ENCODE data around the gene RAET1G.
"Not testable (repeated sequence)": the region's sequence is repeated elsewhere in the genome, so short reads cannot be mapped to it uniquely, and the experiment has no call there.

Gene RAET1G

DNA sequence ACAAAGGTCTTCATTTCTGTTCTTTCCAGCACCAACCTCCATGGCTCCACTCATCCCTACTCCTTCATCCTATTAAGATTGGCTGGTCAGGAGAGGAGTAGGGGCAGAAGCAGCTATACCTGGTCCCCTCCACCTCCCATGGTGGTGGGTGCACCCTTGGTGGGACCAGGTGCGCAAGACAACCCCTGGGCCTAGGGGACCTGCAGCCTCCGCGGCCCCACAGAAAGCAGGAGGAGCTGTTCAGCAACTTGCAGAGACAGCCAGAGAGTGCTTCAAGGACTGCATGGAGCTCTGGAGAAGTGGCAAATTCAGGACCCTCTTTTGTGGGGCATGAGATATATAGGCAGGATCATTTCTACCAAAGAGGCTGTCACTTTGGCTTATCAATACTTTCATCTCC is 28.7 kb upstream of the RAET1G start:
- Histone ChIP-seq H3K36me3 (ENCODE audit: insufficient read depth, low read length) (no peaks in the 10 kb centered on the region), H2AFZ (ENCODE audit: low read length, unreplicated experiment) (no peak overlapping the region), H3K4me1 (ENCODE audit: control insufficient read depth, insufficient read depth, low read length, unreplicated experiment) (no peaks in the 10 kb centered on the region), H3K27me3 (ENCODE audit: insufficient read depth, low read length) (peaks cover 48% of the 10 kb centered on the region), H3K79me2 (ENCODE audit: control insufficient read depth, insufficient read depth, low read length, unreplicated experiment) (no peaks in the 10 kb centered on the region), H3K27ac (ENCODE audit: low read depth, low read length) (no peak overlapping the region), H3K4me3 (ENCODE audit: low read depth, low read length) (no peak overlapping the region)

DNA sequence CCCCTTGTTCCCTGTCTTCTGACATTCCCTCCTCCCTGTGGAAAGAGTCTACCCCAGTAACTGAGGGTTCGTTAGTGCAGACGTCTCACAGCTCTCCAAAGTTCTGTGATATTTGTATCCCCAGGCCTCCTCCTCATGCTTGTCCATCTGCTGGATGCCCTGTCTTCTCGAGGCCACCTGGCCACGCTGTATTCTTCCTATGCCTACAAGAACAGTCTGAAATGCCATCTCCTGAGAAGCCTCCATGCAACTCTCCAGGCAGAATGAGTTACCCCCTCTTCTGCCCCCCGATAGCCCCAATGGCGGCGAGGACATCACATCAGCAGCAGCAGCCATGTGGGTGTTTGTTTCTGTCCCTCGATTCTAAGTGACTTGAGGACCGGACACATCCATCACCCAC is 28.2 kb upstream of the RAET1G start:
- no peak overlapping the region for H2AFZ ChIP-seq (ENCODE audit: low read length, unreplicated experiment)
- H3K4me1 ChIP-seq (ENCODE audit: control insufficient read depth, insufficient read depth, low read length, unreplicated experiment): no peaks in the 10 kb centered on the region
- H3K79me2 ChIP-seq (ENCODE audit: control insufficient read depth, insufficient read depth, low read length, unreplicated experiment): no peaks in the 10 kb centered on the region
- H3K27ac ChIP-seq (ENCODE audit: low read depth, low read length): no peak overlapping the region
- H3K36me3 ChIP-seq (ENCODE audit: insufficient read depth, low read length): no peaks in the 10 kb centered on the region
- peaks cover 45% of the 10 kb centered on the region for H3K27me3 ChIP-seq (ENCODE audit: insufficient read depth, low read length)
- H3K4me3 ChIP-seq (ENCODE audit: low read depth, low read length): no peak overlapping the region

DNA sequence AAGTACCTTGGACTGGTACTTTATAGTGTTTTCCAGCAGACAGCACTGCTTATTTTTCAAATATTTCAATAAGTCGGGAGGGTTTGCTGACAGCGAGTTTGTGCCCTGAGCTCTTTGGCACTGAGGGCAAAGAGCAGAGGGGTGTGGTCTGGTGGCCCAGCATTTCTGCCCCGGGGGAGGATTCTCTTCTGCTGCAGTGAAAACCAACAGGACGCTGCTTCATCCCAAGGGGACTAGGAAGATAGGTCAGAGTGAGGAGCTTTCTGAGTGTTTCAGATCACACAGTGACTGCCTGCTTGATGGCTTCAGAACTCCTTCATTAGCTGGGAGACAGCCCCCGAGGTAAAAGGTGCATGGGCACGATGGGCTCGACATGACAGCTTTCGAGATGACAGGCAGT is 27.5 kb upstream of the RAET1G start:
- Histone ChIP-seq H3K27me3 (ENCODE audit: insufficient read depth, low read length) (peaks cover 38% of the 10 kb centered on the region), H3K79me2 (ENCODE audit: control insufficient read depth, insufficient read depth, low read length, unreplicated experiment) (no peaks in the 10 kb centered on the region), H3K36me3 (ENCODE audit: insufficient read depth, low read length) (no peaks in the 10 kb centered on the region), H3K4me3 (ENCODE audit: low read depth, low read length) (no peak overlapping the region), H3K4me1 (ENCODE audit: control insufficient read depth, insufficient read depth, low read length, unreplicated experiment) (no peaks in the 10 kb centered on the region), H3K27ac (ENCODE audit: low read depth, low read length) (no peak overlapping the region), H2AFZ (ENCODE audit: low read length, unreplicated experiment) (no peak overlapping the region)

DNA sequence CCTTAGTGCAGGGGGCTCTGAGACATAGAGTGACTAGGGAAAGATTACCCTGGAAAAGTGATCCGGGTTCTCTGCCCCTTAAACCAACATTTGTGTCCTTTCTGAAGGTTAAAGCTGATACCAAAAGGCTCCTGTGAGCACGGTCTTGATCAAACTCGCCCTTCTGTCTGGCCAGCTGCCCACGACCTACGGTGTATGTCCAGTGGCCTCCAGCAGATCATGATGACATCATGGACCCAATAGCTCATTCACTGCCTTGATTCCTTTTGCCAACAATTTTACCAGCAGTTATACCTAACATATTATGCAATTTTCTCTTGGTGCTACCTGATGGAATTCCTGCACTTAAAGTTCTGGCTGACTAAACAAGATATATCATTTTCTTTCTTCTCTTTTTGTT is 25.7 kb upstream of the RAET1G start:
- Histone ChIP-seq H3K27me3 (ENCODE audit: insufficient read depth, low read length) (peaks cover 33% of the 10 kb centered on the region), H3K79me2 (ENCODE audit: control insufficient read depth, insufficient read depth, low read length, unreplicated experiment) (no peaks in the 10 kb centered on the region), H2AFZ (ENCODE audit: low read length, unreplicated experiment) (no peak overlapping the region), H3K4me3 (ENCODE audit: low read depth, low read length) (no peak overlapping the region), H3K4me1 (ENCODE audit: control insufficient read depth, insufficient read depth, low read length, unreplicated experiment) (no peaks in the 10 kb centered on the region), H3K27ac (ENCODE audit: low read depth, low read length) (no peak overlapping the region), H3K36me3 (ENCODE audit: insufficient read depth, low read length) (no peaks in the 10 kb centered on the region)

DNA sequence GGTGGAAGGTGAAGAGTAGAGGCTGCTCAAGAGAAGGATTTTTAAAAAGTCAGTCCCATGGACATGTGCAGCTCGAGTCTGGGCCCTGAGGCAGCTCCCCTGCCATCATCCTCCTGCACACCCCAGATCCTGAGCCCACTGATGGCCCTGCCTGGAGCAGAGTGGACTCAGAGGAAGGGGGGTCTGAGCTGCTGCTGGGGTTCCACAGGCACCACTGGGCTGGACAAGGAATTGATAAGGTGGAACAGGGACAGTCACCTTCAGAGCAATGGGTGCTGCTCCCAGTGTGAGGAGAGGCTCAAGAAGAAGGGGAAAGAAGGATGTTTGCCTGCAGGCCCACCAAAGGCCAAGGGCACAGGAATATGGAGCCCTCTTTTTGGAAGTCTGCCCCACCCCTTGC is 25.1 kb upstream of the RAET1G start:
- H3K27ac ChIP-seq (ENCODE audit: low read depth, low read length): no peak overlapping the region
- H3K79me2 ChIP-seq (ENCODE audit: control insufficient read depth, insufficient read depth, low read length, unreplicated experiment): no peaks in the 10 kb centered on the region
- H3K4me1 ChIP-seq (ENCODE audit: control insufficient read depth, insufficient read depth, low read length, unreplicated experiment): no peaks in the 10 kb centered on the region
- no peak overlapping the region for H2AFZ ChIP-seq (ENCODE audit: low read length, unreplicated experiment)
- no peaks in the 10 kb centered on the region for H3K36me3 ChIP-seq (ENCODE audit: insufficient read depth, low read length)
- H3K27me3 ChIP-seq (ENCODE audit: insufficient read depth, low read length): peaks cover 27% of the 10 kb centered on the region
- no peak overlapping the region for H3K4me3 ChIP-seq (ENCODE audit: low read depth, low read length)

DNA sequence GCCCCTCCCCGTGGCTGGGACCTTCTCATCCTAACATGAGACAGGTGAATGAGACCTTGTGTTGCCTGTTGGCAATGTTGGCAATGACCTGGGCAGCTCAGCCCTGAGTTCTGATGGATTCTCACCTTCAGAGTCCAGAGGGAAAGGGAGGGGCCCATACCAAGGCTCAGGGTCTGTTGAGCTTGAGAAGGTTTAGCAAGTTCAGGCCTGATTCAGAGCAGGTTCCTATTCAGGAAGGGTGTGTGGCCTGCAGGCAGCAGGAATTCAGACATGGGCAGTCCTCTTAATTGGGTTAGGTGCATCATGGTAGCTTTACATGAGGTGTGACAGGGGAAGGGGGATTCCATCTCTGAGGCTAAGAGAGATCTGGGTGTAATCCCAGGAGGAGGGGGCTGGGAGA is 24.6 kb upstream of the RAET1G start:
- not testable (repeated sequence) for H2AFZ ChIP-seq (ENCODE audit: low read length, unreplicated experiment); H3K79me2 ChIP-seq (ENCODE audit: control insufficient read depth, insufficient read depth, low read length, unreplicated experiment); H3K4me3 ChIP-seq (ENCODE audit: low read depth, low read length); H3K27ac ChIP-seq (ENCODE audit: low read depth, low read length); H3K4me1 ChIP-seq (ENCODE audit: control insufficient read depth, insufficient read depth, low read length, unreplicated experiment); H3K36me3 ChIP-seq (ENCODE audit: insufficient read depth, low read length)
- H3K27me3 ChIP-seq (ENCODE audit: insufficient read depth, low read length): peaks cover 22% of the 10 kb centered on the region

DNA sequence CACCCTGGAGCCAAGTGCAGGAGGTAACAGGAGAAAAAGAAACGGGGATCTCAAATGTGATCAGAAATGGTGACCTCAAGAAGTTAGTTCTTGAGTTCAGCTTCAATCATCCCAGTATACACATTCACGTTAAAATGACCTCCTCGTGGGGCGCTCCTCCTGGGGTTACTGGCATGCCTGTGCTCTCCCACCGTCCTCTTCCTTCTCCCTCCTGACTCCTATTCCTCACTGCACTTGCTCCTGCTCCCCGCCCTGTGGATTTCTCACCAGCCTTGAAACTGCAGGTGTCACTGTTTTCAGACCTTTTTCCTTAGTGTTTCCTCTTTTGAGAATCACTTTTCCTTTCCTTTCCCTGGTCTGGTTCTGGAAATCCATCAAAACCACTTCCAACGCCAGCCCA is 23.7 kb upstream of the RAET1G start:
- not testable (repeated sequence) for H3K27ac ChIP-seq (ENCODE audit: low read depth, low read length); H3K79me2 ChIP-seq (ENCODE audit: control insufficient read depth, insufficient read depth, low read length, unreplicated experiment); H3K4me1 ChIP-seq (ENCODE audit: control insufficient read depth, insufficient read depth, low read length, unreplicated experiment); H3K4me3 ChIP-seq (ENCODE audit: low read depth, low read length); H2AFZ ChIP-seq (ENCODE audit: low read length, unreplicated experiment); H3K36me3 ChIP-seq (ENCODE audit: insufficient read depth, low read length)
- peaks cover 13% of the 10 kb centered on the region for H3K27me3 ChIP-seq (ENCODE audit: insufficient read depth, low read length)

DNA sequence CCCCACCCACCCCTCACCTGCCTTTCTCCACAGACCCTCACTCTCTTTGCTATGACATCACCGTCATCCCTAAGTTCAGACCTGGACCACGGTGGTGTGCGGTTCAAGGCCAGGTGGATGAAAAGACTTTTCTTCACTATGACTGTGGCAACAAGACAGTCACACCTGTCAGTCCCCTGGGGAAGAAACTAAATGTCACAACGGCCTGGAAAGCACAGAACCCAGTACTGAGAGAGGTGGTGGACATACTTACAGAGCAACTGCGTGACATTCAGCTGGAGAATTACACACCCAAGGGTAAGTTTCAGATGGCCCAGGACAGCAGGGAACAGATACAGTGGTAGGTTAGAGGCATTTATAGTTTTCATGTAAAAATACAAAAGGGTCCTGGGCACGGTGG is 22.4 kb upstream of the RAET1G start:
- H3K27me3 ChIP-seq (ENCODE audit: insufficient read depth, low read length); H2AFZ ChIP-seq (ENCODE audit: low read length, unreplicated experiment); H3K4me3 ChIP-seq (ENCODE audit: low read depth, low read length): not testable (repeated sequence)

DNA sequence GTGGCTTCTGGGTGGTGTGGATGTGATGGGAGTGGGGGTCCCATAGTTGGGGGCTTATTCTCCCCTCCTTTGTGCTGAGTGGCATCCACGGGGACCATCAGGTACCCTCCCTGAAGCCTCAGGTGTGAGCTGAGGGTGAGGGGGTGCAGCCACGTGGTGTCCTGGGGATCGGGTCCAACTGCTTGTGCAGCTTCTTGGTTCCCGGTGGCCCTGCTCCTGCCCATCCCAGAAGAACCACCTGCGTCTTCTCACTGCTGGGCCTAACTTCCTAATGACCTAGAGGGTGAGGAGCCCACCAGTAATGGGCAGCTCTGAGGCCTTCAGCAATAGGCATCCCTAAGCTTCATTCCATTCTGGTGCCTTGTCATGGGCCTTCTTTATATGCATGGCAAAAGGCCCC is 20.4 kb upstream of the RAET1G start:
- not testable (repeated sequence) for H3K4me3 ChIP-seq (ENCODE audit: low read depth, low read length); H3K27ac ChIP-seq (ENCODE audit: low read depth, low read length); H3K36me3 ChIP-seq (ENCODE audit: insufficient read depth, low read length); H3K27me3 ChIP-seq (ENCODE audit: insufficient read depth, low read length); H3K79me2 ChIP-seq (ENCODE audit: control insufficient read depth, insufficient read depth, low read length, unreplicated experiment); H3K4me1 ChIP-seq (ENCODE audit: control insufficient read depth, insufficient read depth, low read length, unreplicated experiment); H2AFZ ChIP-seq (ENCODE audit: low read length, unreplicated experiment)

More for the DNA sequence above, 22.4 kb upstream of the RAET1G start:
- not testable (repeated sequence) for H3K4me1 ChIP-seq (ENCODE audit: control insufficient read depth, insufficient read depth, low read length, unreplicated experiment); H3K79me2 ChIP-seq (ENCODE audit: control insufficient read depth, insufficient read depth, low read length, unreplicated experiment); H3K27ac ChIP-seq (ENCODE audit: low read depth, low read length); H3K36me3 ChIP-seq (ENCODE audit: insufficient read depth, low read length)

DNA sequence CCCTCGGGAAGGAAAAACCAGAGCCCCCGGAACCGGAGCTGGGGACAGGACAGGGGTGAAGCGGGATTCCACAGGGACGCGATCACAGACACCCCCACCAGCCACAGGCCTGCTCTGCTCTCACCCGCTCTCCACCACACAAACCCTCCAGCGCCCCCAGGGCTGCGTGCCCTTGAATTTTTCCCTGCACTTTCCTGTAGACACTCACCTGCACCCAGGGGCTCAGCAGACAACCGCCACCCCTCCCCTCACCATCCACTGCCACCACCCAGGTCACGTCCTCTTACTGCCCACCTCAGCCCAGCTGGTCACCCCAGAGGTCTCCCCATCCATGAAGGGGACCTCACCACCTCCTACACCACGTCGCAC is 19.5 kb upstream of the RAET1G start:
- Histone ChIP-seq H3K27me3 (ENCODE audit: insufficient read depth, low read length) (peaks cover 12% of the 10 kb centered on the region), H3K79me2 (ENCODE audit: control insufficient read depth, insufficient read depth, low read length, unreplicated experiment) (no peaks in the 10 kb centered on the region), H2AFZ (ENCODE audit: low read length, unreplicated experiment) (peak overlapping the region; percentile 88), H3K27ac (ENCODE audit: low read depth, low read length) (no peak overlapping the region), H3K36me3 (ENCODE audit: insufficient read depth, low read length) (no peaks in the 10 kb centered on the region), H3K4me1 (ENCODE audit: control insufficient read depth, insufficient read depth, low read length, unreplicated experiment) (peaks cover 8% of the 10 kb centered on the region), H3K4me3 (ENCODE audit: low read depth, low read length) (peak overlapping the region; percentile 89)

DNA sequence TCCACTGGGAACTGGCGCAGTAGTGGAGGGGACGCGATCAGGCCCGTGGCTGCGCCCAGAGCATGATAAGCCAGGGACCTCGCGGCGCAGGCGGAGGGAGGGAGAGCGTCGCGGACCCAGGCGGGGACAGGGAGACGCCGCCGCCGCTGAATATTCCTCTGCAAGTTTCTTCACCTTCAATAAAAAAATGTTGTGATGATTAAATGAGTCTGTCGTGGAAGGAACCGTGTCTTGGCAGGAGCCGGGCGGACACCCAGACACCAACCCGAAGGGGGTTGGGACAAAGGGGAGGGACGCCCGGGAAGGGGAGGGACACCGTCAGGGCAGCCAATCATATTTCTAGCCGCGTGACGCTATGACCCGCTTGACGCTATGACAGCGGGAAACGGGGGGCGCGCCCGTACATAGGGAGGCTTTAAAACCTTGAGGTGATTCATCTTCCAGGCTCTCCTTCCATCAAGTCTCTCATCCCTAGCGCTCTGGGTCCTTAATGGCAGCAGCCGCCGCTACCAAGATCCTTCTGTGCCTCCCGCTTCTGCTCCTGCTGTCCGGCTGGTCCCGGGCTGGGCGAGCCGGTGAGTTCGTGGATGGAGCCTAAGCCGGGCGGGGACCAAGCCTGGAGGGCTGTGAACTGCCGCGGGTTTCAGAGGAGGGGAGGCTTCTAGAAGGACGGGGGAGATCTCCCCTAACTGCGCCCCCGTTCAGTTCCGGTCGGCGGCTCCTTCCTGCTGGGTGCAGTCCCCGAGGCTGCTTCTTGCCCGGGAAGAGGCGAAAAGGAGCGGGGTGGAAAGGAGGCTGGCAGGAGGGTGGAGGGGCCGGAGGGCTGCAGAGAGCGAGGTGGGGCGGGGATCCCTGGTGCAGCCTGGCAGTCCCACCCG is 18.9 kb upstream of the RAET1G start, which contains the start of gene ULBP2:
ULBP2 (plus strand) TSS at position 432 of the 878 bp plus-strand sequence; CDS start at position 491, 59 bp downstream.
- Histone ChIP-seq H3K27ac (ENCODE audit: low read depth, low read length) (no peak within 1 kb of the TSS), H3K4me1 (ENCODE audit: control insufficient read depth, insufficient read depth, low read length, unreplicated experiment) (peaks cover 8% of the 10 kb centered on the region), H3K79me2 (ENCODE audit: control insufficient read depth, insufficient read depth, low read length, unreplicated experiment) (no peaks in the 10 kb centered on the region), H3K4me3 (ENCODE audit: low read depth, low read length) (peak within 1 kb of the TSS; percentile 89), H3K27me3 (ENCODE audit: insufficient read depth, low read length) (peaks cover 18% of the 10 kb centered on the region), H3K36me3 (ENCODE audit: insufficient read depth, low read length) (no peaks in the 10 kb centered on the region), H2AFZ (ENCODE audit: low read length, unreplicated experiment) (peak within 1 kb of the TSS; percentile 96)

All from ACC112 (cell line).